NCI-H146 treated with DMSO at 0.1 percent for 48 hours (cell line): ENCODE data around the gene SPECC1L.
"Not testable (repeated sequence)": the region's sequence is repeated elsewhere in the genome, so short reads cannot be mapped to it uniquely, and the experiment has no call there.

ENCODE experiments used
- DNase-seq: peaks from one replicate; lab custom pipeline; 2025; ENCODE audit not compliant: unreplicated experiment; lab: John Stamatoyannopoulos, UW

Gene SPECC1L

GRCh38 chr22:24247011-24247507, 23.6 kb upstream of the SPECC1L start:
- no peak for DNase-seq

GRCh38 chr22:24247564-24248344, 22.9 kb upstream of the SPECC1L start:
- DNase-seq = no peak

- not testable (repeated sequence) for DNase-seq
Measured at GRCh38 chr22:24248611-24249010, 22.0 kb upstream of the SPECC1L start.

- DNase-seq = not testable (repeated sequence)
Measured at GRCh38 chr22:24249413-24249812, 21.2 kb upstream of the SPECC1L start.

- not testable (repeated sequence) for DNase-seq
Measured at GRCh38 chr22:24251286-24251685, 19.3 kb upstream of the SPECC1L start.

- not testable (repeated sequence) for DNase-seq
Measured at GRCh38 chr22:24253126-24253525, 17.5 kb upstream of the SPECC1L start.

GRCh38 chr22:24256136-24256535, 14.5 kb upstream of the SPECC1L start:
- DNase-seq = not testable (repeated sequence)

- DNase-seq = not testable (repeated sequence)
Measured at GRCh38 chr22:24256736-24257135, 13.9 kb upstream of the SPECC1L start.

GRCh38 chr22:24259459-24259858, 11.2 kb upstream of the SPECC1L start:
- DNase-seq = not testable (repeated sequence)

- DNase-seq = not testable (repeated sequence)
Measured at GRCh38 chr22:24262185-24262749, 8.4 kb upstream of the SPECC1L start.

- DNase-seq = not testable (repeated sequence)
Measured at GRCh38 chr22:24263479-24263878, 7.2 kb upstream of the SPECC1L start.

GRCh38 chr22:24264329-24264896, 6.2 kb upstream of the SPECC1L start:
- not testable (repeated sequence) for DNase-seq

GRCh38 chr22:24265734-24266133, 4.9 kb upstream of the SPECC1L start:
- no peak for DNase-seq

- DNase-seq = not testable (repeated sequence)
Measured at GRCh38 chr22:24266495-24266894, 4.1 kb upstream of the SPECC1L start.

GRCh38 chr22:24271386-24271854, 789 bp downstream of the SPECC1L start:
- DNase-seq = peak; percentile 17

- not testable (repeated sequence) for DNase-seq
Measured at GRCh38 chr22:24273031-24273430, 2.4 kb downstream of the SPECC1L start.

GRCh38 chr22:24273906-24274305, 3.3 kb downstream of the SPECC1L start:
- not testable (repeated sequence) for DNase-seq

GRCh38 chr22:24274696-24275405, 4.2 kb downstream of the SPECC1L start:
- not testable (repeated sequence) for DNase-seq

GRCh38 chr22:24280363-24280762, 9.7 kb downstream of the SPECC1L start:
- not testable (repeated sequence) for DNase-seq

- DNase-seq = no peak
Measured at GRCh38 chr22:24282401-24282800, 11.8 kb downstream of the SPECC1L start.

GRCh38 chr22:24284747-24285203, 14.1 kb downstream of the SPECC1L start:
- DNase-seq = no peak
